Measurements from ENCODE around the gene GALNT17.
"Not testable (repeated sequence)": the region's sequence is repeated elsewhere in the genome, so short reads cannot be mapped to it uniquely, and the experiment has no call there.

Gene GALNT17

GRCh38 chr7:71707041-71707440 lies 575.1 kb downstream of the GALNT17 start:
- DNase-seq: no peak

DNA sequence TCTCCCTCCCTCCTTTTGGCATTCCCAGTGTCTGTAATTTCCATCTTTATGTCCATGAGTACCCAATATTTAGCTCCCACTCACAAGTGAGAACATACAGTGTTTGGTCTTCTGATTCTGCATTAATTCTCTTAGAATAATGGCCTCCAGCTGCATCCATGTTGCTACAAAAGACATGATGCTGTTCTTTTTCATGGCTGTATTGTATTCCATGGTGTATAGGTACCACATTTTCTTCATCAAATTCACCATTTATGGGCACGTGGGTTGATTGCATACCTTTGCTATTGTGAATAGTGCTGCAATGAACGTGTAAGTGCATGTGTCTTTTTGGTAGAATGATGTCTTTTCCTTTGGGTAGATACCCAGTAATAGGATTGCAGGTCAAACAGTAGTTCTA lies 576.8 kb downstream of the GALNT17 start:
- no peak for DNase-seq

- no peak for DNase-seq
These were observed 578.5 kb downstream of the GALNT17 start for GRCh38 chr7:71710442-71710841.

DNA sequence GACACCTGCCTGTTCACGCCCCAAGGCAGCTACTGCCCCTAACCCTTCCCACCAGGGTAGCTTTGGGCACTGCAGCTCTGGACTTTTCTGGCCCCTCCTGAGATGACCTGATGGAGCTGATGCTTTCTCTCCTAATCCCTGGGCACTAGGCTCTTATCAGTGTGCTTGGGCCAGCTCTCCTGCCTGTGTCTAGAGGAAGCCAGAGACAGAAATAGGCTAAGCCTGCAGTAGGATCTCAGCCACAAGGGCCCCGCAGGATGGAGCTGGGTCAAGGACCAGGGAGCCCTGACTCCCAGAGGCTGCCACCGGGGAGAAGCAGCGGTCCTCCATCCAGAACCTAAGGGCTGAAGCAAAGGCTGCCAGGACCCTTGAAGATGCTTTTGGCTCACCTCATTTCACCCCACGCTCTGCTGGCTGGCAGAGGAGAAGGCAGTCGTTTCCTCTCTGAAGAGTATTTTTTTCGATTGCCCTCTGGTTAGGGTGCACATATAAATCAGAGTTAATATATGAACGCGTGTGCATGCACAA lies 580.8 kb downstream of the GALNT17 start:
- DNase-seq: no peak

- no peak for DNase-seq
These were observed 584.7 kb downstream of the GALNT17 start for GRCh38 chr7:71716690-71717089.

GRCh38 chr7:71718563-71718962 lies 586.6 kb downstream of the GALNT17 start:
- no peak for DNase-seq

- DNase-seq: no peak
These were observed 589.8 kb downstream of the GALNT17 start for GRCh38 chr7:71721742-71722141.

GRCh38 chr7:71723859-71724258 lies 591.9 kb downstream of the GALNT17 start:
- no peak for DNase-seq

GRCh38 chr7:71727347-71727746 lies 595.4 kb downstream of the GALNT17 start:
- no peak for DNase-seq

GRCh38 chr7:71731740-71732139 lies 599.8 kb downstream of the GALNT17 start:
- no peak for DNase-seq

- no peak for DNase-seq
These were observed 601.3 kb downstream of the GALNT17 start for GRCh38 chr7:71733107-71733870.

- no peak for DNase-seq
These were observed 604.1 kb downstream of the GALNT17 start for GRCh38 chr7:71735961-71736556.

GRCh38 chr7:71737931-71738540 lies 606.1 kb downstream of the GALNT17 start:
- not testable (repeated sequence) for DNase-seq

- DNase-seq: no peak
These were observed 607.7 kb downstream of the GALNT17 start for GRCh38 chr7:71739520-71740173.

- no peak for DNase-seq
These were observed 608.2 kb downstream of the GALNT17 start for GRCh38 chr7:71740174-71740560.

- DNase-seq: no peak
These were observed 614.1 kb downstream of the GALNT17 start for GRCh38 chr7:71746006-71746405.

- no peak for DNase-seq
These were observed 618.3 kb downstream of the GALNT17 start for GRCh38 chr7:71750290-71750689.

DNA sequence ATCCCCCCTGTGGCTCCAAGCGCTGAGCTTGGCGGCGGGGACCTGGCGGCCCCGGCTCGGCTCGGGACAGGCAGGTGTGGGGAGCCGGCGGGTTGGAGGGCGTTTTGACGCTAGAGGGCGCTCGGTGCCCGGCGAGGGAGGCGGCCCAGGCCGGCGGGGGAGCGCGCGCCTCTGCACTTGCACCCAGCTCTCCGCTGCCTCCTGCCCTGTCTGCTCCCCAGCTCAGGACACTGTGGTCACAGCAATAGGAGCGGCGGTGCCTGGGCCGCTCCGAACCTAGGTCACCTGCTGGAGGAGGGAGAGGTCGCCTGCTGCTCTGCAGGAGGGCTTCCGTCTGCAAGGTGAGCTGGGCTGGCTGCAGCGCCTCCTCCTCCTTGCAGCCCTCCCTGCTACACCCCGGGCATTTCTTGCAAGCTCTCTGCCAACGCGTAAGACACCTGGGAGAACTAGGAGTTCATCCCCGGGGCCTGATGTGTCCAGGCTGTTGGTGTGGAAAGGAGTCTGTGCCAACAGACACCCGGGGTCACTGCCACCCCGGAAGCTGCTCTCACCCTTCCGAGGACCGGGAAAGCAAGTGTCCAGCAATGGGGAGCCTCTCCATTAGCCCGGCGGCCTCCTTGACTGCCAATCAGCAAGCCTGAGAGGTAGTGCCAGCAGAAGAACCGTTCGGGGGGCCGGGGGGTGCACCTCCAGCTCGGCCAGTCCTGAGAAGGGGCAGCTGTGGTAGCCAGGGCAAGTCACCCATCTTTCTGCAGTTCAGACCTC lies 620.4 kb downstream of the GALNT17 start:
- no peak for DNase-seq

DNA sequence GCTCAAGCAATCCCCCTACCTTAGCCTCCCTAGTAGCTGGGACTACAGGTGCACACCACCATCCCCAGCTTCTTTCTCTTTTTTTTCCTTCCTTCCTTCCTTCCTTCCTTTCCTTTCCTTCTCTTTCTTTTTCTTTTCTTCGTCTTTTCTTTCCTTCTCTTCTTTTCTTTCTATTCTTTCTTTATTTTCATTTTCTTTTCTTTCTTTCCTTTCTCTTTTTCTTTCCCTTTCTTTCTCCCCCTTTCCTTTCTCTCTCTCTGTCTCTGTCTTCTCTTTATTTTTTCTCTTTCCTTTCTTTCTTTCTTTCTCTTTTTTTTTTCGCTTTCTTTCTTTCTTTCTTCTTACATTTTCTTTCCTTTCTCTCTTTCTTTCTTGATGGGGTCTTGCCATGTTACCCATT lies 621.3 kb downstream of the GALNT17 start:
- DNase-seq: no peak

- no peak for DNase-seq
These were observed 622.2 kb downstream of the GALNT17 start for GRCh38 chr7:71753956-71754664.

DNA sequence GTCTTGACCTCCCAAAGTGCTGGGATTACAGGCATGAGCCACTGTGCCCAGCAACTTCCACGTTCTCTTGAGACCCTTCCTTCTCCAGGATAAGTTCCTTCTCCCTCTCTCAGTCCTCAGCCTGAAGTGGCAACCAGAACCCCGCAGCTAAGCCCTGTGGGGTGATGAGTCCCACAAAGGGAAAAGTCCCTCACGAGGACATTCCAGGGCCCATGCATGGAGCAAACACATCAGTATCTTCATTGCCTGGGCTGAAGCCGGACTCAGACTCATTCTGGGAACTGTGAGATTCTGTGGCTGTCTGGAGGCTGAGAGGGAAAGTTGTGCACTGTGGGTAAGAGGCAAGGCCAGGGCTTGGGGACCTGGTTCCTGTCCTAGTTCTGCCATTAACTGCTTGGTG lies 622.9 kb downstream of the GALNT17 start:
- DNase-seq: no peak

- DNase-seq: no peak
These were observed 629.4 kb downstream of the GALNT17 start for GRCh38 chr7:71761336-71761735.

All from NCI-H1436 treated with DMSO at 0.1 percent for 48 hours (cell line).